Activated CD8-positive, alpha-beta memory T cell treated with anti-CD3 and anti-CD28 coated beads, Interleukin-2, amount 50 U/mL, for 48 hours (primary cell): ENCODE results near the gene UBE2E1.

ENCODE experiments used
- DNase-seq: peaks from one replicate; pipeline ENCODE4 v3.0.0-alpha.2; 2020

Gene UBE2E1

GRCh38 chr3:23797491-23797890 lies 8.3 kb upstream of the UBE2E1 start:
- DNase-seq, result no peak

DNA sequence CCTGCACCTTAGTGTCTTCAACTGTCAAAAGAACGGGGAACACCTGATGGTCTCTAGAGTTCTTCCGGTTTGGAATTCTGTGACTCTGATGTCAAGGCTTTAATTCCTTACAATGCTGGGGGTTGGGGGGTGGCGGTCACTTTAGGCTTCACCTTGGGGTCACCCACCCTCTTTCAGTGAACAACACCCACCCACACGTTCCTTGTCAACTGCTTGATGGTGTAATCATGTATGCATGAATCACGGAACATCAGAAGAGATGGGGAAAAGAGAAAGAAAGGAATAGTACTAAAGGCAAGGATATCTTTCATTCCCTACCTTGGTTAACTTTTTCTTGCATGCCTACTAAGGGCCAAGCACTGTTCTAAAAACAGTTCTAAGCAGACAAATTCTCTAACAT lies 7.3 kb upstream of the UBE2E1 start:
- DNase-seq, result no peak

DNA sequence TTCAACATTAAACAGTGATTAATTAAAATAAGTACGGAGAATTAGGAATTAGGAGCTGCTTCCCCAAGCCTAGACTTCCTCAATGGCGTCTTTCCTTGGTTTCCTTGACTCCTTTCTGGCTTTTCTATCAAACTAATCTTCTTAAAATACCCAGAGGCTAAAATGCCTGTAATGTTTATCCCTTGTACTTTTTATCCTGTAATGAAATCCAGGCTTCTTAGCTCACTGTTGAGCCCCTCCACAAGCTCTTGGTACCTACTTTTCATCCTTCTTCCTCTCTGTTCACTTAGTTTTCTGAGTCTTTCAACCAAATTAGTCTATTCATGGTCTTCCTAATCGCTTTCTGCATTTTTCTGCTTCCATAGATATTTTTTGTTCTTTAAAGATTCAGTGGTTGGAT lies 6.9 kb upstream of the UBE2E1 start:
- no peak for DNase-seq

- DNase-seq, result no peak
Measured at GRCh38 chr3:23800731-23801130, 5.0 kb upstream of the UBE2E1 start.

- no peak for DNase-seq
Measured at GRCh38 chr3:23804441-23805209, 1.1 kb upstream of the UBE2E1 start.

- DNase-seq, result no peak
Measured at GRCh38 chr3:23805210-23805632, 534 bp upstream of the UBE2E1 start.

DNA sequence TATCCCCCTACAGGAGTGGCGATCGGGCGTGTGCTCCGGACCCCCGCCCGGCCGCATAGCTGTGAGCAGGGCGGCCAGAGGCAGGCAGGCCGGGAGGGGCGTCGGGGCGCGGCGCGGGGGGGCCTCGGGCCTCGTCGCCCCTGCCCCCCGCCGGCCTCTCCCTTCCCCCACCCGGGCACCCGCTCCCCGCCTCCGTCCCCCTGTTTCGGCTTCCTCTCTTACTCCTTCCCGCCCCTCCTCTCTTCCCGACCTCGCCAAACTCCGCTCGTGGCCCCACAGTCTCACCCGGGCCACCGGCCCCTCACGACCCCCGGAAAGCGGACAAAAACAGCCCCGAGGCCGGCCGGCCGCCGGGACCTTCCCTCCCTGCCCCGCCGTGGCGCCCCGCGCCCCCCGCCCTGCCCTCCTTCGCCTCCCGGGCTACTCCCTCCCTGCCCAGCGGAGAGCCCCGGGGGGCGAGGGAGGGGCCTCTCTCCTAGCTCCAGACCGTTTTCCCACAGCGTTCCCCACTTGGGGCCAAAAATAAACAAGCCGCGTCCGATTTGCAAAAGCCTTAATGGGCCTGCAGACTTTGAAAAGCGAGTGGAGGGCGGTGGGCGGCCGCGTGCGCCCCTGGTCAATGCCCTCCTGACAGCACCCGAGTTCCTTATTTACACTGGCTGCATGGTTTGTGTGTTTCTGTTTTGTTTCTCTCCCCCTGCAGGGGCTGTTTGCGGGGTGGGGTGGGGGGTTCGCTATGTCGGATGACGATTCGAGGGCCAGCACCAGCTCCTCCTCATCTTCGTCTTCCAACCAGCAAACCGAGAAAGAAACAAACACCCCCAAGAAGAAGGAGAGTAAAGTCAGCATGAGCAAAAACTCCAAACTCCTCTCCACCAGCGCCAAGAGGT lies 1.0 kb downstream of the UBE2E1 start:
- DNase-seq, result peak; percentile 57

- DNase-seq, result no peak
Measured at GRCh38 chr3:23807424-23808015, 1.8 kb downstream of the UBE2E1 start.

GRCh38 chr3:23808525-23808924 lies 2.8 kb downstream of the UBE2E1 start:
- no peak for DNase-seq

GRCh38 chr3:23809294-23809693 lies 3.5 kb downstream of the UBE2E1 start:
- DNase-seq, result no peak

GRCh38 chr3:23809840-23810342 lies 4.1 kb downstream of the UBE2E1 start:
- no peak for DNase-seq

- peak; percentile 80 for DNase-seq
Measured at GRCh38 chr3:23810343-23811184, 4.8 kb downstream of the UBE2E1 start.

GRCh38 chr3:23811185-23811527 lies 5.4 kb downstream of the UBE2E1 start:
- no peak for DNase-seq

- DNase-seq, result no peak
Measured at GRCh38 chr3:23811919-23812318, 6.2 kb downstream of the UBE2E1 start.

- no peak for DNase-seq
Measured at GRCh38 chr3:23815879-23816278, 10.1 kb downstream of the UBE2E1 start.

- no peak for DNase-seq
Measured at GRCh38 chr3:23816721-23817120, 11.0 kb downstream of the UBE2E1 start.

GRCh38 chr3:23817508-23818223 lies 11.9 kb downstream of the UBE2E1 start:
- no peak for DNase-seq

DNA sequence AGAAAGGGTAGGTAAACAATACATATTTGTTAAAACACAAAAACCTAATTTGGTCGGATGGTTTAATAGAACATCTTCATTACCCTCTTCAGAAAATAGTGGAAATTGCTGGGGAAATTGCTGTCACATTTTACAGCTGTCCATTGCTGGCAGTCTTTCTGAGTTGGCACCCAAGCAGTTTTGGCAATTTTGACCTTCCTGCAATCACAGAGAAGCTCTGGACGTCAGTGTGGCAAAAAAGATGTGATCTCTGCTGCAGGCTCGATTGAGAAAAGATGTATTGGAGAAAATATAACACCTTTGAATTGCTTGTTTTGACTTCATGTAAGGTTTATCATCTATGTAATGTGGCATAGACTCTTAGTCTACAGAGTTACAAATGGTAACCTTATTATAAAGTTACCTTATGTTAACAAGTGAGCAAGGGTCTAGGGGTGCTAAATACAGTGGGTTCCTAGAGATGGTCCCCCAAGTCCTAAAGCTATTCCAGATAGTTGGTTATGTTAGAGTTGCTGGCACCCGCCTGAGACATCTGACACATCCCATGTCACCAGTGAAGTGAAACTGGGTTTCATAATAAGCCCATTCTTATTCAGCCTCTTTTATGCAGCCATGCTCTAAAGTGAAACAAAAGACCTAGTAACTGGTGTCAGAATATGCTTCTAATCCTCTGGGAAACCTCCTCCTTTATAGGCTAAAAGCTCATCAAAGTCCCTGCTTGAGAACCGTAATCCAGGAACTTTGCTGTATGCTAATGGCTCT lies 14.0 kb downstream of the UBE2E1 start:
- no peak for DNase-seq

DNA sequence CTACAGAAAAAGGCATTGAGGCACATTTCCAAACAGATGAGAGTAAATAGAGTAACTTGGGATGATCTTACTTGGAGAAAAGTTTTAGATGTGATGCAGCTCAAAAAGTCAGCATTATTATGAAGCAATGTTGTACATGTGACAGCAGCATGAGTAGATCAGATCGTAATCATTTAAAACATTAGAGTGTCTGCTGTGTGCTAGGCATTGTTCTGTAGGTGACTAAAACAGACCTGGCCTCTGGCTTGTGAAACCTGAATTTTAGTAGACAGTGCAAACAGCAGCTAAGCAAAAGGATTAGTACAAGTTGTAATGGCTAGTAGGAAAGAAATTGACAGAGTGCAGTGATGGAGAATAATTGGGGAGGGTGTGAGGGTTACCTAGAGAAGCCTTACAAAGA lies 15.1 kb downstream of the UBE2E1 start:
- no peak for DNase-seq

DNA sequence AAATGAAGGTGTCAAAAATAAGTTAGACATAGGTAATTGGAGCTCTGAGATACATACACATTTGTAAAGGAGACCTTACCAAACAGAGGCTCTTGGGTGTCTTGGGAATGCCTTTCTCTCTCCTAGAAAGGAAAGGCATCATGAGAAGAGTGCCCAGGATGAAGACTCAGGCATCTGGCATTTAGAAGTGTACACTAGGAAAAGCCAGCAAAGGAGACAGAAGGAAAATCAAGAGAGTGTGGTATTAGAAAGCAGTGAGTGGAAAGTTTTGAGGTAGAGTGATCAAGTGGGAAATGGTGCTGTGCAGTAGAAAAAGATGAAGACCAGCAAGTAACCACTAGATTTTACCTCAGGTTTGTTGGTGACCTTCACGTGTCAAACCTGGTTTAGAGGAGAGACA lies 16.1 kb downstream of the UBE2E1 start:
- no peak for DNase-seq

GRCh38 chr3:23822559-23822958 lies 16.8 kb downstream of the UBE2E1 start:
- DNase-seq, result no peak
